Keratinocyte (primary cell): Measurements from ENCODE around the gene P4HB. TPM values are rescaled to one million over a fixed set of nuclear protein-coding genes. Genes with fewer than 3 reads are reported as not detected.
A peak's percentile ranks its signal among the peaks of the same experiment; 100 is the strongest.

ENCODE experiments used
- DNase-seq: peaks from one replicate; pipeline ENCODE4 v3.0.0-alpha.2; 2011; ENCODE audit warnings: low read depth, missing footprints, low spot score
- FAIRE-seq: peaks from 2 replicates; lab custom pipeline; 2011; peaks lifted over from hg19 to GRCh38; lab: Jason Lieb, UNC
- H2AFZ ChIP-seq: 2 replicates; pipeline ENCODE4 v1.6.0; 2012; ENCODE audit warnings: low read length, control low read depth, inconsistent platforms; ENCODE audit not compliant: control insufficient read depth
- H3K27ac ChIP-seq: 2 replicates; pipeline ENCODE4 v1.5.1; 2011; ENCODE audit warnings: low read length; ENCODE audit not compliant: control insufficient read depth, insufficient read depth
- H3K27me3 ChIP-seq: 3 replicates; pipeline ENCODE4 v1.6.0; 2011; ENCODE audit warnings: low read length; ENCODE audit not compliant: control insufficient read depth, insufficient read depth; ENCODE audit errors: extremely low read depth
- H3K36me3 ChIP-seq, 2 experiments: 2 replicates in 1 of 2; 3 replicates in 1 of 2; pipeline ENCODE4 v1.5.1; 2011; ENCODE audit warnings: low read length in 2 of 2, mild to moderate bottlenecking in 1 of 2; ENCODE audit not compliant: control insufficient read depth in 2 of 2, insufficient read depth in 2 of 2; ENCODE audit errors: extremely low read depth in 1 of 2
- H3K4me1 ChIP-seq: 3 replicates; pipeline ENCODE4 v1.5.1; 2011; ENCODE audit warnings: low read length; ENCODE audit not compliant: control insufficient read depth, insufficient read depth; ENCODE audit errors: extremely low read depth
- H3K4me2 ChIP-seq: 3 replicates; pipeline ENCODE4 v1.6.0; 2011; ENCODE audit warnings: low read depth, low read length; ENCODE audit not compliant: control insufficient read depth, insufficient read depth; ENCODE audit errors: extremely low read depth
- H3K4me3 ChIP-seq, 3 experiments: fragments of 200-600 bp in 1 of 3; sonication (generic) in 1 of 3; 2 replicates in 2 of 3; 3 replicates in 1 of 3; pipeline ENCODE4 v1.5.1; 2011 to 2016; ENCODE audit warnings: low read length in 3 of 3, mild to moderate bottlenecking in 3 of 3, control low read depth in 2 of 3, inconsistent platforms in 1 of 3, low read depth in 1 of 3, mixed read lengths in 1 of 3, mixed run types in 1 of 3, moderate library complexity in 1 of 3; ENCODE audit not compliant: control insufficient read depth in 2 of 3, insufficient read depth in 2 of 3; ENCODE audit errors: extremely low read depth in 1 of 3
- H3K79me2 ChIP-seq: 2 replicates; pipeline ENCODE4 v1.6.0; 2012; ENCODE audit warnings: low read length; ENCODE audit not compliant: control insufficient read depth, insufficient read depth
- H3K9ac ChIP-seq: 3 replicates; pipeline ENCODE4 v1.6.0; 2011; ENCODE audit warnings: low read length; ENCODE audit not compliant: control insufficient read depth, insufficient read depth; ENCODE audit errors: extremely low read depth
- H3K9me1 ChIP-seq: 3 replicates; pipeline ENCODE4 v1.6.0; 2011; ENCODE audit warnings: low read length; ENCODE audit not compliant: control insufficient read depth, insufficient read depth; ENCODE audit errors: extremely low read depth
- H3K9me3 ChIP-seq: 2 replicates; pipeline ENCODE4 v1.5.1; 2012; ENCODE audit warnings: low read depth, low read length; ENCODE audit not compliant: control insufficient read depth
- H4K20me1 ChIP-seq: 3 replicates; pipeline ENCODE4 v1.6.0; 2011; ENCODE audit warnings: low read length; ENCODE audit not compliant: control insufficient read depth, insufficient read depth; ENCODE audit errors: extremely low read depth
- EZH2 ChIP-seq: IDR thresholded peaks from one replicate; pipeline ENCODE4 v1.6.1; 2012; ENCODE audit warnings: inconsistent platforms, mild to moderate bottlenecking, low read length, moderate library complexity
- dilution Hi-C: fragments of 300-500 bp; cut with MboI; formaldehyde crosslinking; loops from one replicate; pipeline ENCODE4 v1.7.0; 2020; ENCODE audit warnings: low sequenced_read_pairs; ENCODE audit not compliant: extremely low pct_ligation_motif_present
- polyA plus RNA-seq, 5 experiments: library from polyadenylated mRNA; depleted of rRNA in 3 of 5; stranded (reverse) in 3 of 5; stranded (forward) in 1 of 5; unstranded in 1 of 5; fragments of >200 nt; gene quantifications; 1 replicate in 1 of 5; 2 replicates in 3 of 5; 3 replicates in 1 of 5; pipeline versions ENCODE4 v1.2.1 to v1.2.3, GENCODE V29; 2011 to 2012; ENCODE audit warnings: missing spikeins in 2 of 5, low read depth in 1 of 5, low replicate concordance in 1 of 5
- TF ChIP-seq, protein P1 (sequence below), 3 experiments: IDR thresholded peaks in 1 of 3; conservative IDR thresholded peaks in 1 of 3; optimal IDR thresholded peaks in 1 of 3; 2 replicates in 2 of 3; 3 replicates in 1 of 3; pipeline versions ENCODE3 to v1.5.1; 2011; ENCODE audit warnings: low read length in 3 of 3, mild to moderate bottlenecking in 3 of 3, moderate library complexity in 2 of 3, control low read depth in 1 of 3, inconsistent platforms in 1 of 3; ENCODE audit not compliant: insufficient read depth in 2 of 3; ENCODE audit errors: extremely low read depth in 1 of 3

P4HB gene
- polyA plus RNA-seq, 1 donor (not counting 4 experiments of a cell fraction or from before 2014, with no cell fraction given), result 149 TPM

DNA sequence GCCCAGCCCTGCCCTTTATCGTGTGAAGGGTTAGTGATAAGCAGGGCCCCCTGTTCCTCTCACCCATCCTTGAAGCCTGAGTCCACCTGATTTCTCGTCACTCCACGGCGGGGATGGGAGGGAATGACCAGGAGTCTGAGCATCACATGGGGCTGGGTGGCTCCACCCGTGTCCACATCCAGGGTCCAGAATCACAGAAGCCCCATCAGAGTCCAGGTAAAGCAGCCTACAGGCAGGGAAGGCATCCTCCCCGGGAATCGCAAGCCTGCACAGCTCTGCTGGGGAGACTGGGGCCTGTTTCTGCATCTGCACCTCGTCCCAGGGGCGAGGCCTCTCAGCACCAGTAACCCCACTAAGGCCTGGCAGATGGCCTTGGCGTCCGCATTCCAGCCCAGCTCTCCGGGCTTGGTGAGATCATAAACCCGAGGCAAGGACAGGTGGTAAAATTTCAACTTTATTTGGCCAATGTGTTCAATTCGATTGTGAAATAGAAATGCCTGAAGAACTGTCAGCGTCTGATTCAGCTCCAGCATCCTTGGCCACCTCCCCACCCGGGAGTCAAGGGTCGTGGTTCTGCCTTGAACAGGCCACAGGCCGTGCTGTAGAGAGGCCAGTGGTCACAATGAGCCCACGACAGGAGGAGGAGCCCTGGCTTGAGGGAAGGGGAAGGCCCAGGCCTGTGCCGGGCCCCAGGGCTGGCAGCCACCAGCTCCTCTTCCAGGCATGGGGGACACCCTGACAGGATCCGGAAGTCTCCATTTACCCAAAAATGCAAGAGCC is 17.4 kb downstream of the P4HB start:
- Histone ChIP-seq H3K27me3 (no peaks in the 10 kb centered on the region), H3K36me3 (peaks cover 36 to 50% of the 10 kb centered on the region in 2 experiments), H3K9ac (no peak overlapping the region), H3K9me1 (no peaks in the 10 kb centered on the region), H3K79me2 (no peaks in the 10 kb centered on the region), H3K4me1 (peaks cover 36% of the 10 kb centered on the region), H2AFZ (no peak overlapping the region), H3K27ac (no peak overlapping the region), H3K4me2 (no peak overlapping the region), H3K9me3 (no peaks in the 10 kb centered on the region), H3K4me3 (no peak overlapping the region), H4K20me1 (peaks cover 2% of the 10 kb centered on the region)
- dilution Hi-C loops, result no loop called here
- TF ChIP-seq, protein P1, sequence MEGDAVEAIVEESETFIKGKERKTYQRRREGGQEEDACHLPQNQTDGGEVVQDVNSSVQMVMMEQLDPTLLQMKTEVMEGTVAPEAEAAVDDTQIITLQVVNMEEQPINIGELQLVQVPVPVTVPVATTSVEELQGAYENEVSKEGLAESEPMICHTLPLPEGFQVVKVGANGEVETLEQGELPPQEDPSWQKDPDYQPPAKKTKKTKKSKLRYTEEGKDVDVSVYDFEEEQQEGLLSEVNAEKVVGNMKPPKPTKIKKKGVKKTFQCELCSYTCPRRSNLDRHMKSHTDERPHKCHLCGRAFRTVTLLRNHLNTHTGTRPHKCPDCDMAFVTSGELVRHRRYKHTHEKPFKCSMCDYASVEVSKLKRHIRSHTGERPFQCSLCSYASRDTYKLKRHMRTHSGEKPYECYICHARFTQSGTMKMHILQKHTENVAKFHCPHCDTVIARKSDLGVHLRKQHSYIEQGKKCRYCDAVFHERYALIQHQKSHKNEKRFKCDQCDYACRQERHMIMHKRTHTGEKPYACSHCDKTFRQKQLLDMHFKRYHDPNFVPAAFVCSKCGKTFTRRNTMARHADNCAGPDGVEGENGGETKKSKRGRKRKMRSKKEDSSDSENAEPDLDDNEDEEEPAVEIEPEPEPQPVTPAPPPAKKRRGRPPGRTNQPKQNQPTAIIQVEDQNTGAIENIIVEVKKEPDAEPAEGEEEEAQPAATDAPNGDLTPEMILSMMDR (optimal IDR thresholded peaks at IDR 0.05 in 1 of 3, IDR thresholded peaks at IDR 0.05 in 1 of 3, conservative IDR thresholded peaks at IDR 0.05 in 1 of 3; ENCODE audit: extremely low read depth in 1 of 3, insufficient read depth in 2 of 3, low read length in 3 of 3), result no peak
- TF ChIP-seq EZH2, result no peak
- no peak for FAIRE-seq
- no peak for DNase-seq

DNA sequence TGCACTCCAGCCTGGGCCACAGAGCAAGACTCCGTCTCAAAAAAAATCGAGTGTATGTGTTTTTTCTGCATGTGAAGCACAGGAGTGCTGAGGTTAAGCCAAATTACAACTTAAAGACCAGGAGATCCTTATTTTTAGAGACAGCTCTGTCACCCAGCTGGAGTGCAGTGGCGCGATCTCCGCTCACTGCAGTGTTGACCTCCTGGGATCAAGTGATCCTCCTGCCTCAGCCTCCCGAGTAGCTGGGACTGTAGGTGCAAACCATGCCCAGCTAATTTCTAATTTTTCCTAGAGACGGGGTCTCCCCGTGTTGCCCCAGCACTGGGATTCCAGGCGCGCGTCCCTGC is 18.0 kb downstream of the P4HB start:
- H3K9ac ChIP-seq, result no peak overlapping the region
- peak overlapping the region; percentile 26 for H3K27ac ChIP-seq
- H3K9me3 ChIP-seq, result no peaks in the 10 kb centered on the region
- dilution Hi-C loops, result no loop called here
- FAIRE-seq (no peak), DNase-seq (no peak)
- peaks cover 36 to 48% of the 10 kb centered on the region in 2 experiments for H3K36me3 ChIP-seq
- TF ChIP-seq, protein P1 (optimal IDR thresholded peaks at IDR 0.05 in 1 of 3, IDR thresholded peaks at IDR 0.05 in 1 of 3, conservative IDR thresholded peaks at IDR 0.05 in 1 of 3; ENCODE audit: extremely low read depth in 1 of 3, insufficient read depth in 2 of 3, low read length in 3 of 3), result no peak
- TF ChIP-seq EZH2, result no peak
- no peak overlapping the region for H3K4me3 ChIP-seq
- H3K79me2 ChIP-seq, result no peaks in the 10 kb centered on the region
- peaks cover 36% of the 10 kb centered on the region for H3K4me1 ChIP-seq
- no peaks in the 10 kb centered on the region for H3K27me3 ChIP-seq
- H4K20me1 ChIP-seq, result peaks cover 2% of the 10 kb centered on the region
- no peak overlapping the region for H2AFZ ChIP-seq
- H3K9me1 ChIP-seq, result no peaks in the 10 kb centered on the region
- H3K4me2 ChIP-seq, result no peak overlapping the region
